ENCODE data around the gene OR8D1.
A peak's percentile ranks its signal among the peaks of the same experiment; 100 is the strongest.

OR8D1 gene

DNA sequence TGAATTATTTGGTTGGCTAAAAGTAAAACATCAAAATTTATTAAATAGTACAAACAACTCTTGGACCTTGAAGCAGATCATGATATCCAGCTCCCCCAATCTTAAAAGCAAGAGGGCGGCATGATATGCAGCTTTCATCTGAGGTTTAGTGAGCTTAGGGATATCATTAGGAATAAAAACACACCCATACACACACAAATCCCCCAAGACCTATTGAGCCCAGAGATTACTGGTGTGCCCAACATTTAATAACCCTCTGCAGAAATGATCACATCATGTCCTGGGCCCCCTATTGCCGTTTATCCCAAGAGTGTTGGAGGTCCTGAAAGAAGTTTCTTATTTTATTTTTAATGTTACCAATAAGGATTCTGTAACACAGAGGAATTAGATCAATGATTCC lies at the start of gene OR8D1:
TSS of gene OR8D1 (minus strand) at position 101 of the 400 bp plus-strand sequence. CDS start 3,183 bp downstream, outside the sequence.
- no peak for DNase-seq (ENCODE audit: low spot score)

DNA sequence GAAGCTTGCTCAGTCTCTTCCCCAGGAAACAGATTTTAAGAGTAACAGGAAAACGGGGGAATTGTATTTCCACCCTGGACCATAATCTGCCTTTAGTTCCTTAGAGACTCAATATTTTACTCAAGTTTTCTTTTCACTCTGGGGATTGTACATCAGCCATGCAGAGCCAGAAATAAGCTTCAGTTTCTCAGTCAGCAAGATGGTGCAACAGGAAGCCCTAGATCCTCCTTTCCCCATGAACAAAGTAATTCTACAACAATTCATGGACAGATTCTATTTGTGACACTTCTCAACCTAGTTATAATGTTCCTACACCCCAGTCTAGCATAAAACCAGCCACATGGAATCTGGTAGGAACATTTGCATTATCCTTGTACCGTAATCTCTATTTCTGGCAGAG lies 45.8 kb upstream of the OR8D1 start:
- DNase-seq (ENCODE audit: low spot score): no peak

DNA sequence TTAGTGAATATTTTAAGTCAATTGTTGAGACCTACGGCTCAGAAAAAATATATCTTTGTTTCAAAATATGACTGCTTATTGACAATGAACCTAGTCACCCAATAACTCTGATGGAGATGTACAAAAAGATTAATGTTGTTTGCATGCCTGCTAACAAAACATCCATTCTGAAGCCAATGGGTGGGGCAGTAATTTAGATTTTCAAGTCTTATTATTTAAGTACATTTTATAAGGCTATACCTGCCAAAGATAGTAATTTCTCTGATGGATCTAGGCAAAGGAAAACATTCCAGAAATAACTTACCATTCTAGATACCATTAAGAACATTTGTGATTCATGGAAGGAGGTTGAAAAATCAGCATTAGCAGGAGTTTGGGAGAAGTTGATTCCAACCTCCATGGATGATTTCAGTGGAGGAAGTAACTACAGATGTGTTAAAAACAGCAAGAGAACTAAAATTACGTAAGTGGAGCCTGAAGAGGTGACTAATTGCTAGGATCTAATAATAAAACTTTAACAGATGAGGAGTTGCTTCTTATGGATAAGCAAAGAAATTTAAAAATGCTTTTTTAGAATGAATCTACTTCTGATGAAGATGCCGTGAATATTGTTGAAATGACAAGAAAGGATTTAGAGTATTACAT lies 32.7 kb upstream of the OR8D1 start:
- DNase-seq (ENCODE audit: low spot score): no peak

DNA sequence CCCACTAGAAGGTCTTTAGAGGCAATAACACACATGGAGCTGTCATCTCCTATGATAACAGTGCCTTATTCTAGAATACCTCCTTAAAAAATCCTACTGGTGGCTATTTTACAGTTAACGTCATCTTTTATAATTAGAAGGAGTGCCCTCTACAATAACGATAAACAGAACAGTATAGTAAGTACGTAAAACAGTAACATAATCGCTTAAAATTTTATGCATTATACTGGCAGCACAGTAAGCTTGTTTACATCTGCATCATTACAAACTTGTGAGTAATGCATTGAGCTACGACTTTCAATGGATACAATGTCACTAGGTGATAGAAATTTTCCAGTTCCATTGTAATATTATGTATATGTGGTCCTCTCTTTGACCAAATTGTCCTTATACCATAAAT lies 30.6 kb upstream of the OR8D1 start:
- no peak for DNase-seq (ENCODE audit: low spot score)

DNA sequence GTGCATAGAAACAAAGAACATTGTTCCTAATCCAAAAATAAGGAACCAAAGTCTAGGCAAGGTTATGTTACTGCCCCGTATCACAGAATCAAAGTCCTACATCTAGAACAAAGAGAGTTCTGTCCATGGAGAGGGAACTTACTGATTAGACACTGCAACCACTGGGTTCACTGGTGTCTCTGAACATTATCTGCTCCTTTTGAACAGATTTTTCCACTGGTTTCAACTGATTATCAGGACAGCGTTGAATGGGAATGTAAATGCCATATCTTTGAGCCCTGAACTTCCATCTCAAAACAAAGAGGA lies 26.3 kb upstream of the OR8D1 start:
- DNase-seq (ENCODE audit: low spot score): no peak

DNA sequence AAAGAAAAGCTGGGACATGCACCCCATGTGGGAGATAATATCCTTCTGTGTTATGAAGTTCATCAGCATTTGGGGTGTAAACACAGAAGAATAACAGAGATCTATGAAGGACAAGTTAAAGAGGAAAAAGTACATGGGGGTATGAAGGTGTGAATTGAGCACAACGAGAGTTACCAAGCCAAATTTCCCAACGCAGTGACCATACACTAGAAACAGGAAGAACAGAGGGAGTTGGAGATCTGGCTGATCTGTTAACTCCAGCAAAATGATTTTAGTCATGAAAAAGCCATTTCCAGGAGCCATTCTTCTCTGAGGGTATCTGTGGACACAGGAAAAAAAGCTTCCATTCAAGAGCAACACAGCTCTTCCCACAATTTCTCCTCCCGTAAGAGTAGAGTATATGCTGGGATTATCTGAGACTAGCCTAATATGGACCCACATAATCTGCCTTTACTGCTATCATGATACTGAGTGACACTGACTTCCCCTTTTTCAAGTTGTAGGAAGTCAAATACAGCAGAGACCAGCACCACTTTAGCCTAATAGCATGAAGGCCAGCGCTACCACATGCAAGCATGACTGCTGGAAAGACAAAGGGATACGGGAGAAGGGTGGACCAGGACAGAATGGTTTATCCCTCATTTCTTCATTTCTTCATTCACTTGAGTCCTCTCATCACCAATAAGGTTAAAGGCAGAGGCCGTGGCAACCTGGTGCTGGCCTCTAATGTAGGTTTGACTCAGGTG lies 25.8 kb upstream of the OR8D1 start:
- no peak for DNase-seq (ENCODE audit: low spot score)

DNA sequence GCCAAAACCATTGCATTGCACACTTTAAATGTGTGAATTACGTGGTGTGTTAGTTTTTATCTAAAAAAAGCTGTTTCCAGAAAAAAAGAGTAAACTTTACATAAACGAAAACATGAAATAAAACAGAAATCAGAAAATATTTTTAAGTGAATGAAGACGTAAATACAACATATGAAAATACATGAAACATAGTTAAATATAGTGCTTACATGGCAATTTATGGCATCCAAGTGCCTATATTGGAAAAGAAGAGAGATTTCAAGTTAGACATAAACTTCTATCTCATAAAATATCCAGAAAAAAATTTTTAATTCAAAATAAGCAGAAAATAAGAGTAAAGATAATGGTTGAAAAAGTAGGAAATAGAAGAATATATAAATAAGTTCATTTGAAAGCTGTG lies 18.1 kb upstream of the OR8D1 start:
- DNase-seq (ENCODE audit: low spot score): no peak

DNA sequence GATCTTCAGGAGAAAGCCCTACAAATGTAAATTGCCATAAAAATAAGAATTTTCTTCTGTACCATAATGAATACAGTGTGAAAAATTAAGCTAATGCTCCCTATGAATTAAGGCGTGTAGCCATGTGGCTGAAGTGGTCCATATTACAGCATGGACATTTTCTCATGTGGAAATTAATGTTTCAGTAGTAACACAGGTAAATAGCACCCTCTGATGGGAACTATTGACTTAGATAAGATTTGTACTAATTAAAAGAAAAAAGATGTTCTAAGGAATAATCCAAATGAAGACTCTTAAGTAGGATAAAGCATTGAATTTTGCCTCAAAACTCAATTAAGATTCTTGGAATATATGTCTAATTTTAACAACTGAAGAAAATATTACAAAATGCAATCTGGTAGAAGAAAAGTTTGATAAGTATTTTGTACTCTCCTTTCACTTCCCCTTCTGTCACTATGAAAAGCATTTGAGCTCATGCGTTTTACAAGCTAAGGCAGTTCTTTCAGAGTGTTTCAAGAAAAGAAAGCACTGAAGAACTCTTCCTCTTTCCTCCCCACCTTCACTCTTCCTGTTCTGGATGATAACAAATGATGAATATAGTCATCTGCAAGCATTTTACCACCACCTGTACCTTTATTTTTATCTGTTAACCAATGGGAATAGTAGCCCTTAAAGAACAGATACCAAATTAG lies 16.2 kb upstream of the OR8D1 start:
- no peak for DNase-seq (ENCODE audit: low spot score)

DNA sequence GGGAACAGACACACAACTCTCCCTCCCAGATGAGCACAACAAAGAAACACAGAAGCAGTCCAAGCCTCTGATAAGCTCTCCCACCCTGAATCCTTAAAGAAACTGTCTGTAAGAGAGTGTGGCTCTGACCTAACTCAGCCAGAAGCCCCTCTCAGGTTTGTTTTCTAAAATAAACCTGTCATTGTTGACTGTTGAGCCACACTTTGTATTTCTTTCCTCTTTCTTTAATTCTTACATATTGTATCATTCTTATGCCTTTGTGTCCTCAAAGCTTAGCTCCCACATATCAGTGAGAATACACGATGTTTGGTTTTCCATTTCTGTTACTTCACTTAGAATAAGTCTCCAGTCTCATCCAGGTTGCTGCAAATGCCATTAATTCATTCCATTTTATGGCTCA lies 14.0 kb upstream of the OR8D1 start:
- no peak for DNase-seq (ENCODE audit: low spot score)

DNA sequence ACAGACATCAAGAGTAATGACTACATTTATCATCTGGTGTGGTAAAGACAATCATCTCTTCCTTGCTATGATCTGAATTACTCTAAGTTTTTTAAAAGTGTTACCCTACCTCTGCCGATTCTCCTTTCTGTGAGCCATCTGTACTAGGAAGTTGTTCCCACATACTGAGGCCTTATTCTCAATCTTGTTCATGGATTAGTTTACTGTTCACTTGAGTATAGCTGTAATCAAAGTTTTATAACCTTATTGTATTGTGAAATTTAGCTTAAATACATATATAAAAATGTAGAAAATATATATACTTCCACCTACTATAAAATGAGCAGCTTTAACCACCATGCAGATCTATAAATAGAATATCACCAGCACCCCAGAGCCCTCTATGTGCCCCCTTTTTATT lies 8.6 kb upstream of the OR8D1 start:
- no peak for DNase-seq (ENCODE audit: low spot score)

DNA sequence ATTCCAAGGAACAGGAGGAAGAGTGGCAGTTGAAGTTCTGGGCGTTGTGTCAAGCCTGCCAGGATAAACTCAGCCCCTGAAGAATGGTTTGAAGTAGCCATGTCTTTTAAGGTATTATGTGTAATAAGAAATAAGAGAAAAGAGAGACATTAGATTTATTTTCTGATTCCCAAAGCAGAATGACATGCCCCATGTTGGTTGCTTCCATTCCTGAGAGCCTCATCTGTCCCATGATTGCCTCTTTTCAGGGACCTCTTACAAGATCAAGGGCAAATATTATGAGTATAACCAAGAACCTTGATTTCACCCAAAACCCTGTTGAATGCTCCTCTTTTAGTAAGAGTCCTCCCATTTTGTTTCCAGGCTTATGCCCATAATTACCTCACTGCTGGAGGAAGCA lies 6.3 kb upstream of the OR8D1 start, which contains the start of gene OR8D2:
TSS of gene OR8D2 (minus strand) at position 101 of the 400 bp plus-strand sequence. CDS start at position 101, 0 bp downstream.
- DNase-seq (ENCODE audit: low spot score): no peak

DNA sequence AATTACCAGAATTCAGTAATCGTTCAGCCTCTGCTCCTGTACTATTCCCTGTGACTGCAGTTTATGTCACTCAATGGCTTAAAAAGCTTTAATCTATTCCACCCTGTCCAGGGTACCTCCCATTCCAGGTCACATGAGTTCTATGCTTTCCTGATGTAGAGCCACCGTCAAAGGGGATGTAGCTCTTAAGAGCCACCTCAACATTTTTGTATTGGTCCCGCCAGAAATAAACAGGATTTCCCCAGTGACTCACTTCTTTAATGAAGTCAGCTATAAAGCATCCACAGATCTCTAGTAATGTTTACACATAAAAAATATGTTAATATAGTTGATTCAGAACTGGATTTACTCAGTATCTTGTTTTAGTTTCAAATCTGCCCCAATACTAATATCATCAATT lies 1.3 kb upstream of the OR8D1 start:
- DNase-seq (ENCODE audit: low spot score): peak; percentile 9

DNA sequence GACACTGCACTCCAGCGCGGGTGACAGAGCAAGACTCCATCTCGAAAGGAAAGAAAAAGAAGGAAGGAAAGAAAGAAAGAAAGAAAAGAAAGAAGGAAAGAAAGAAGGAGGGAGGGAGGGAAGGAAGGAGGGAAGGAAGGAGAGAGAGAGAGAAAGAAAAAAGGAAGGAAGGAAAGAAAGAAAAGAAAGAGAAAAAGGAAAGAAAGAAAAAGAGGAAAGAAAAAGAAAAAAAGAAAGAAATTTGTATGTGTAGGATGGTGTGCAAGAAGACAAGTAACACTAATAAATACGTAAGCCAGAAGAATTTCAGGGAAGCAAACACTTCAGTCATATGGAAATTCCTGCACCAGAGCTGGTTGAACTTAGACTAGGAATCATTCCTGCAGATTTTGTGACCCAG lies 618 bp downstream of the OR8D1 start:
- no peak for DNase-seq (ENCODE audit: low spot score)

DNA sequence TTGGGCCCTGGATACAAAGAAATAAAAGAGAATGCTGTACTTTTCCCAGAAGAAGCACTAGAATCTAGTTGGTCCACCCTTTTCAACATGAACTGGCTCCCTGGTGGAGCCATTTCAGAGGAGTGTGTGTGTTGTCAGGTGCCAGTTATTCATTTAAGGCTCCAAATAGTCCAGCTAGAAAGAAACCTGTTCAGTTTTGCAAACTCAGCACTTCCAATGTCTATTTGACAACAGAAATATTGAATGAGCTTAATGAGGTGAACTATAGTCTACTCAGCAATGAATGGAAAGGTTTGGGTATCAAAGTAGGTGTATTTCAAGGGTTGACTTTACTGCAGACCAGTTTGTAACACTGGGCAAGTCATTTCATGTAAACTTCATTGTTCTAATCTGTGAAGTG lies 2.1 kb downstream of the OR8D1 start:
- no peak for DNase-seq (ENCODE audit: low spot score)

DNA sequence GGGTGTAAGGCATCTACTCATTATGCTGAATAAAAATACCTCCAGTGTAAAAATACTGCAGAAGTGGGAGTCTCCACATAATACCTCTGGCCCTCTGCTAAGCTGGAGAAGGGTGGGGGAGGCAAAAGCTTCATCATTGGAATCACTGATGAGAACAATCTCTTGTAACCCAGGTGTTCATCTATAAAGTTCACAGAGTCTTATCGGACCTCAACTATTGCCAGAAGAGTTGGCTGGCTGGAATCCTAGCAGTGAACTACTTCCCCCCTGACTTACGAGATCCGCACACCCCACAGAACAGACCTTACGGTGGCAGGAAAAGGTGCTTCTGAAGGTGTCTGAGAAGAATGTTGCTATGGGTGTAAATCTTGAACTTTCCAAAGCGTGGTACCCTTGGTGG lies 2.5 kb downstream of the OR8D1 start:
- no peak for DNase-seq (ENCODE audit: low spot score)

DNA sequence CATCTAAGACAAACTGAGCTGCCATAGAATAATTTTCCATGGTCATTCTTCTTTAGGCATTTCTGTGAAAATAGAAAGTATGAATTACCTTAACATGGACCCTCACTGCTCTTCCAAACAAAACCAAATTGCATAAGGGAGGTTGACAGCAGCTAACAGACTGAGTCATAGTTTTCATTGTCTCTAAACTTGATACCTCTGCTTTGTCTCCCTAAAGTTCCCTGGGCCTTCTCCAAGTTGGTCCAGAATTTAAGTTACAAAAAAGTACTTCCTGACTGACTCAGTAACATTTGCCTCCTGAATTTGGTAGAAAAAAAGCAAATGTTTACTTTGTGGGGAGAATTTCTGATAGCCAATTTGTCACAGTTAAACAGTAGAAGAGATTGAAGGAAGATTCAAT lies 3.0 kb downstream of the OR8D1 start:
- no peak for DNase-seq (ENCODE audit: low spot score)

DNA sequence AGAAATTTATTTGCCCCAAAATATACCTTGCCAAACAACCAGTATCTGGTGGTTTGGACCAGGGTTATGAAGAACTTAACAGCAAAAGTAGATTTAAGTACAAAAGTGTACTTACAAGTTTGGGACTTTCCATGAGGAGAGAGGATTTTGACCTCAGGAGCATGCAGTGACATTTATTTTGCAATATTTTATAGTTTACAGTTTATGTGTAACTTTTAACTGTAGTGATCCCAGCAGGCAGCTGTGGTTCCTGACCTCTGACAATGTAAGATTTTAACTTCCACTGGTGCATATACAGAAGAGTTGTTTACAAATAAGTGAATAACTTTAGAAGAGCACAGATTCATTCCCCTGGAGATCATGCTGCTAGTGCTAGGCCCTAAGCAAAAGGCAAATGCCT lies 6.7 kb downstream of the OR8D1 start:
- DNase-seq (ENCODE audit: low spot score): no peak

DNA sequence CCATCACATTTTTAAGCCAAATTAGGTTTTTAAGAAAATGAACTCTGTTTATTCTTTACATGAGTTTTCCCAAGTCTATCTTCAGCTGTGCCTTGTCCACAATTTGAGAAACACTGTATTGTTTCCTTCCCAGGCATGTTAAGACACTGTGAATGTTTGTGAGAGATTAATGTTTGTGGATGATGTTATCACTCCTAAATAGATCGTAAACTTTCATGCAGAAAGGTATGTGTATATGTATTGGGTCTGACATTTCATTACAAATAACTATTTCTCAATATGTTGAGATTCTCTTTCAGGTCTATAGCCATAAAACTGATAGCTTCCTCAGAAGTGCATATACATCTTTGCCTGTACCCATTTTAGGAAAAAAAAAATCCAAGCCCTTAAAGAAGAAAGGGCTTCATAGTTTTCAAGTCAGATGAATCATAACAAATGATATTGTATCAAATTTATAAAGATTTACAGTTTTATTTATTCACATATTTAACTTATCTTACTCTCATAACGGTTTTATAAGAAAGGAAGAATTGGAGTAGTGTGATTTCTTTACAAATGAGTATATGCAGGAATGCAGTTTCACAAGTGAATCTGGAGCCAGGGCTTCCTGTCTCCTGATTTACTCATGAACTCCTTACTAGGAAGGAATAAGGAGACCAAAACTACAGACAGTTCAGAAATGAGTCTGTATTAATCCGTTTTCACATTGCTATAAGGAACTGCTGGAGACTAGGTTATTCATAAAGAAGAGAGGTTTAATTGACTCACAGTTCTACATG lies 11.2 kb downstream of the OR8D1 start:
- DNase-seq (ENCODE audit: low spot score): no peak

DNA sequence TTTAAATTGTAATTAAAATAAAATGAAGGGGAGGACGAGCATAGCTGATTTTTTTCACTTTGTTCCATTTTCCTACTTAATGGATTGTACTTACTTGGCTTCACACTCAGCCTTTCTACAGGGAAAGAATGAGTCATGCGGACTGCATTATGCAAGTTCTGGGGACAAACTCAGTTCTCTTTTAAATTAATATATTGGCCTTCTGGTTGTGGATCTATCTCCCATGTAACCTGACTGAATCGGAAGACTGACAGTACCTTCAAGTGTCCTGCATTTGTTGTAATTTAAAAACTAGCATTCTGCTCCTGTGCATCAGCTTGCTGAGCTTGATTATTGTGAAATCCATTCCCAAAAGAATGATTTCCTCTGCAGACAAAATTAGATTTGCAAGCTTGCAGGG lies 12.2 kb downstream of the OR8D1 start:
- peak; percentile 25 for DNase-seq (ENCODE audit: low spot score)

DNA sequence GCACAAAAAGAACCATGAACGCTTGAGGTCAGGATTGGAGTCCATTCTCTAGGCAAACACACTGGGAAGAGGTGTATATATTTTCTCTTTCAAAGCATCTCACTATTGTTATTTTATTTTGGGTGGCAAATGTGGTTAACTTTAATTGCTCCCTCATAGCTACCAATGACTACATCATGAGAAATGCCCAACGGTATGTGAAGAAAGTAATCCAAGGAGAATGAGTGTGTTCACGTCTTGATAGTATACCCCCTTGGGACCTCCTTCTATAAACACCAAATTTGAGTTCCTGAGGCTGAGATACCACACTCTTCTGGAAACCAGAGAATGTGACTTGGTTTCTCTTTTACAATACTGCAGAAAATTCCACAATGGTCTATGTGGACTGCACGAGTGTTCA lies 15.8 kb downstream of the OR8D1 start:
- DNase-seq (ENCODE audit: low spot score): no peak

DNA sequence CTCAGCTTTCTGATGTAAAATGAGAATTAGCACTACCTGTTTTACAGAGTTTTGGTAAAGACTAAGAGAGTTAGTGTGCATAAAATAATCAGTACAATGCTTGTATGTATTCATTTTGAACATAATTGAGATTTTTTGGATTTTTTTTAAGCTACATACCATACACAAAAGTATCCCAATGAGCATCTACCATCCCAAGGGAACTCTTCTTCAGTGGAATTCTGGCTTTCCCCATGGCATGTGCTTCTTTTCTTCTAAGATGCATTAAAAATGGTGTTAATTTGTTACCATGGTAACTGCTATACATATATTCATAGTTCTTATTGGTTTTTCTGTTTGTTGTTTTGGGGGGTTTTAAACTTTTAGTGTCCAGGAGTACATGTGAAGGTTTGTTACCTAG lies 17.7 kb downstream of the OR8D1 start:
- no peak for DNase-seq (ENCODE audit: low spot score)

DNA sequence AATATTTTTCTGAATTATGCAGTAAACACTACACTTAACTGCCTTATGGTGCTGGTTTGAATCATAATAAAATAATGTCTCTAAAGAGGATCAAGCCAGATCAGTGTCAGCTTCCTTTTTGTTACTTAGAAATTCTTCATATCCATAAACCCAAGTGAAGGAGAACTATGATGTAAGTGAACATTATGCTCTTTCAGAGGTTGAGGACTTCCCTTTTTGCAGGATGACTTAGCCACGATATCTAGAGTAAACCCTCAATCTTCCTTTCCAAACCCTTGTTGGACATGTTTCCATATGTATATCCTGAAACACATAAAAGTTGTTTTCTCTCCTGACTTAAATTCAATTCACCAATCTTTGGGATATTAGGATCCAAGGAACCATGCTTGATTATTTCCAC lies 19.1 kb downstream of the OR8D1 start:
- no peak for DNase-seq (ENCODE audit: low spot score)
